AG04449 (cell line): ENCODE measurements around the gene TP53BP1.

Experiments
- CTCF ChIA-PET: fragments of 350-600 bp; formaldehyde crosslinking; extraction: SDS; loops from one replicate; lab custom pipeline; 2021; ENCODE audit warnings: antibody characterized with exemption; lab: Yijun Ruan, JAX
- POLR2A ChIA-PET: fragments of 400-600, 350-600 bp; formaldehyde crosslinking; extraction: SDS; loops from one replicate; lab custom pipeline; 2020; ENCODE audit warnings: antibody characterized with exemption, inconsistent platforms; lab: Yijun Ruan, JAX
- DNase-seq: peaks from one replicate; pipeline ENCODE4 v3.0.0-alpha.2; 2010; ENCODE audit warnings: low read depth, low spot score
- H3K4me3 ChIP-seq: 2 replicates; pipeline ENCODE4 v1.5.1; 2011; ENCODE audit warnings: low read depth, mild to moderate bottlenecking, control low read depth, low read length
- CTCF ChIP-seq: IDR thresholded peaks from one replicate; pipeline ENCODE4 v1.5.1; 2011; ENCODE audit warnings: mild to moderate bottlenecking, moderate library complexity, low read length, control low read depth, inconsistent platforms; ENCODE audit not compliant: insufficient read depth; ENCODE audit errors: missing control alignments

The TP53BP1 gene

GRCh38 chr15:43412096-43412495, 80.9 kb downstream of the TP53BP1 start:
- no peak overlapping the region for H3K4me3 ChIP-seq
- CTCF ChIA-PET: no interaction called here
- TF ChIP-seq CTCF: no peak
- POLR2A ChIA-PET: no interaction called here
- DNase-seq: no peak

- POLR2A ChIA-PET: interaction anchor here (0.6 kb wide), 1 partner anchor 45 kb away, joined by 3 read pairs; no protein-coding TSS in a partner anchor
- TF ChIP-seq CTCF: no peak
- CTCF ChIA-PET: interaction anchor here (1.0 to 1.4 kb wide), 2 partner anchors 11 to 34 kb away, joined by 4 to 5 read pairs; no protein-coding TSS in a partner anchor
- no peak overlapping the region for H3K4me3 ChIP-seq
- peak; percentile 23 for DNase-seq
Measured at GRCh38 chr15:43410572-43411214, 82.3 kb downstream of the TP53BP1 start.

GRCh38 chr15:43408789-43409188, 84.2 kb downstream of the TP53BP1 start:
- H3K4me3 ChIP-seq: no peak overlapping the region
- no peak for DNase-seq
- POLR2A ChIA-PET: interaction anchor here (0.6 kb wide), 1 partner anchor 35 kb away, joined by 3 read pairs; no protein-coding TSS in a partner anchor
- no peak for TF ChIP-seq CTCF
- CTCF ChIA-PET: interaction anchor here (1.3 kb wide), 1 partner anchor 32 kb away, joined by 4 read pairs; no protein-coding TSS in a partner anchor

GRCh38 chr15:43406808-43407207, 86.1 kb downstream of the TP53BP1 start:
- no peak for TF ChIP-seq CTCF
- ChIA-PET POLR2A (no interaction called here), CTCF (interaction anchor here (0.8 to 1.1 kb wide), 5 partner anchors 10 to 42 kb away, joined by 3 to 4 read pairs (median 3); no protein-coding TSS in a partner anchor)
- no peak overlapping the region for H3K4me3 ChIP-seq
- DNase-seq: no peak

- no peak for DNase-seq
- TF ChIP-seq CTCF: no peak
- ChIA-PET CTCF (interaction anchor here (0.8 kb wide), 1 partner anchor 41 kb away, joined by 3 read pairs; no protein-coding TSS in a partner anchor), POLR2A (no interaction called here)
- no peak overlapping the region for H3K4me3 ChIP-seq
Measured at GRCh38 chr15:43406189-43406588, 86.8 kb downstream of the TP53BP1 start.

GRCh38 chr15:43404130-43404529, 88.8 kb downstream of the TP53BP1 start:
- no peak for DNase-seq
- TF ChIP-seq CTCF: no peak
- ChIA-PET CTCF (interaction anchor here (2.1 kb wide), 1 partner anchor 29 kb away, joined by 6 read pairs; no protein-coding TSS in a partner anchor), POLR2A (no interaction called here)
- H3K4me3 ChIP-seq: no peak overlapping the region
